ENCODE data around the gene OTUD7B.
A peak's percentile ranks its signal among the peaks of the same experiment; 100 is the strongest.

Gene OTUD7B

DNA sequence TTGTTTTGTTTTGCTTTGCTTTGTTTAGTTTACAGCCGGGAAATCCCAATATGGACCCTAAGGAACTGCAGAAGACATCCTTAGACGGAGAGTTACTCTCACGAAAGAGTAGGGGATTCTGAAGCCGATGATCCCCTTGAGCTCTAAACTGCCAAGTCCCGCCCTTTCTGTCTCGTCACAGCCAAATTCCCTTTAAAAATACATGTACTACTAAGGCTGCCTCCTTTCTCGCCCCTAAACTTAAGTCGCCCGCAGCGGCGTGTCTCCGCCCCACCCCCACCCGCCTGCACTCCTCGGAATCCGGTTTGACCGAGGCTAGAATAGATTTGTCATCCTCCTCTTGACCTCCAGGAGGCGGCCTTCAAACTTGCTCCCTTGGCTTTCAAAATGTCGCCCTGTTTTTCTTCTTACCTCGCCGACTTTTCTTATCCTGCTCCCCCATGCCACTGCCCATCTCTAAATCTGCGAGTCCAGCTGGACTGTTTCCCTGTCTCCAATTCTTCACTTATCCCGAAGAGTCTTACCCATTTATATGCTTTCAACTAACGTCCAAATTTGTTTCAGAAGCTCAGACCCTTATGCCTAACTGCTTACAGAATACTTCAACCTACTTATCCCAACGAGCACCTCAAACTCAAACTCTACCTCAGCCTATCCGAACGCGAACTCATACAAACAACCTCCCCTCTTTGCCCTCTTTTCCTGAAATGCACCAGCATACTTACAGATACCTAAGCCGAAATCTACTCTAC is 122.1 kb downstream of the OTUD7B start:
- TF ChIP-seq POU2F2 (IDR thresholded peaks at IDR 0.05; ENCODE audit: low read depth, low read length), result no peak; the same call in none of the 2 replicates
- TF ChIP-seq POLR2AphosphoS5 (IDR thresholded peaks at IDR 0.05; ENCODE audit: low read depth, low read length), result peak; percentile 52
- peak; percentile 49; the same call in 1 of the 2 replicates for TF ChIP-seq TAF1 (IDR thresholded peaks at IDR 0.05; ENCODE audit: low read depth, low read length)
- no peak for TF ChIP-seq PAX5 (IDR thresholded peaks at IDR 0.05; ENCODE audit: insufficient read depth, low read length, severe bottlenecking)
- peak; percentile 18; the same call in 1 of the 2 replicates for TF ChIP-seq SPI1 (IDR thresholded peaks at IDR 0.05; ENCODE audit: low read depth, low read length)
- peak; percentile 52; the same call in 1 of the 2 replicates for TF ChIP-seq POLR2A (IDR thresholded peaks at IDR 0.05; ENCODE audit: low read depth, low read length)
- DNase-seq (ENCODE audit: insufficient read length, low spot score) (peak; percentile 56), FAIRE-seq (peak; percentile 68)
